DLD1 (cell line): Measurements from ENCODE around the gene ZNF521.

Experiments
- in situ Hi-C: cut with HindIII; loops from 2 replicates; pipeline ENCODE4 v1.10.0; 2017; ENCODE audit warnings: low sequenced_read_pairs

The ZNF521 gene

GRCh38 chr18:25351777-25352628, at the start of gene ZNF521:
TSS of gene ZNF521 (minus strand) at chr18:25352166. CDS start at chr18:25350946, 1,220 bp downstream.
- in situ Hi-C loops = loop anchor here (10.0 kb wide), 1 partner anchor 767 kb away; no protein-coding TSS in a partner anchor

- in situ Hi-C loops = no loop called here
These were observed 47.6 kb upstream of the ZNF521 start for GRCh38 chr18:25399554-25399953.

GRCh38 chr18:25392192-25392591, 40.2 kb upstream of the ZNF521 start:
- in situ Hi-C loops = no loop called here

GRCh38 chr18:25373432-25374179, 21.6 kb upstream of the ZNF521 start:
- in situ Hi-C loops = no loop called here

GRCh38 chr18:25370391-25370790, 18.4 kb upstream of the ZNF521 start:
- in situ Hi-C loops = no loop called here

- in situ Hi-C loops = no loop called here
These were observed 13.3 kb upstream of the ZNF521 start for GRCh38 chr18:25365242-25365641.

- in situ Hi-C loops = no loop called here
These were observed 12.8 kb upstream of the ZNF521 start for GRCh38 chr18:25364732-25365131.

- in situ Hi-C loops = no loop called here
These were observed 8.4 kb upstream of the ZNF521 start for GRCh38 chr18:25360301-25360899.

- in situ Hi-C loops = loop anchor here (10.0 kb wide), 1 partner anchor 768 kb away; no protein-coding TSS in a partner anchor
These were observed 1.1 kb upstream of the ZNF521 start for GRCh38 chr18:25353080-25353479.

GRCh38 chr18:25352629-25353005, 651 bp upstream of the ZNF521 start:
- in situ Hi-C loops = loop anchor here (10.0 kb wide), 1 partner anchor 768 kb away; no protein-coding TSS in a partner anchor

- in situ Hi-C loops = loop anchor here (10.0 kb wide), 1 partner anchor 767 kb away; no protein-coding TSS in a partner anchor
These were observed 638 bp downstream of the ZNF521 start for GRCh38 chr18:25351280-25351775.

- in situ Hi-C loops = loop anchor here (10.0 kb wide), 1 partner anchor 766 kb away; no protein-coding TSS in a partner anchor
These were observed 1.3 kb downstream of the ZNF521 start for GRCh38 chr18:25350489-25351251.

GRCh38 chr18:25349926-25350487, 2.0 kb downstream of the ZNF521 start:
- in situ Hi-C loops = loop anchor here (10.0 kb wide), 1 partner anchor 765 kb away; no protein-coding TSS in a partner anchor

- in situ Hi-C loops = no loop called here
These were observed 2.6 kb downstream of the ZNF521 start for GRCh38 chr18:25349131-25349925.

- in situ Hi-C loops = no loop called here
These were observed 3.4 kb downstream of the ZNF521 start for GRCh38 chr18:25348386-25349130.

GRCh38 chr18:25346561-25346960, 5.4 kb downstream of the ZNF521 start:
- in situ Hi-C loops = no loop called here

- in situ Hi-C loops = no loop called here
These were observed 6.7 kb downstream of the ZNF521 start for GRCh38 chr18:25345081-25345866.

- in situ Hi-C loops = no loop called here
These were observed 10.1 kb downstream of the ZNF521 start for GRCh38 chr18:25341831-25342230.
